Prostate gland (tissue), 2 donors: Measurements from ENCODE around the gene AFAP1. TPM values are rescaled to one million over a fixed set of nuclear protein-coding genes. Genes with fewer than 3 reads are reported as not detected.
A peak's percentile ranks its signal among the peaks of the same experiment; 100 is the strongest.

ENCODE experiments used
- DNase-seq: peaks from one replicate; pipeline ENCODE4 v3.0.0-alpha.2; 2019; ENCODE audit warnings: low spot score
- H3K27ac ChIP-seq, 2 donors: fragments of 200-600 bp; sonication (generic); 2 replicates each; pipeline ENCODE4 v1.5.1; 2017 to 2019
- H3K27me3 ChIP-seq: fragments of 200-600 bp; sonication (generic); replicated peaks from 2 replicates; pipeline ENCODE4 v1.5.1; 2019; ENCODE audit not compliant: insufficient read depth
- H3K36me3 ChIP-seq, 2 donors: fragments of 200-600 bp; sonication (generic); 1 replicate in 1 of 2; 2 replicates in 1 of 2; pipeline versions ENCODE4 v1.5.1 to v1.8.1; 2017 to 2019
- H3K4me1 ChIP-seq: fragments of 200-600 bp; sonication (generic); replicated peaks from 2 replicates; pipeline ENCODE4 v1.5.1; 2019
- H3K4me3 ChIP-seq, 2 donors: fragments of 200-600 bp; sonication (generic); 2 replicates each; pipeline ENCODE4 v1.5.1; 2017 to 2019
- H3K9me3 ChIP-seq: fragments of 200-600 bp; sonication (generic); 2 replicates; pipeline ENCODE4 v1.5.1; 2017
- POLR2A ChIP-seq: fragments of 450-650 bp; IDR thresholded peaks from one replicate; pipeline ENCODE4 v1.6.1; 2016; ENCODE audit warnings: antibody characterized with exemption, mild to moderate bottlenecking
- POLR2AphosphoS5 ChIP-seq: sonication (generic); formaldehyde crosslinking; IDR thresholded peaks from one replicate; pipeline ENCODE4 v1.6.1; 2017; ENCODE audit warnings: antibody characterized with exemption
- WGBS: methylation state at CpG from one replicate; pipeline ENCODE4 v1.1.5; 2018; 5-methylcytosine and 5-hydroxymethylcytosine counted together
- intact Hi-C: fragments of 100-400 bp; cut with DNase I; formaldehyde crosslinking; loops from one replicate; pipeline ENCODE4 v1.14.2; 2022
- total RNA-seq, 2 donors: library from RNA; depleted of rRNA; stranded (reverse); fragments of >200 nt; gene quantifications; one replicate each; pipeline ENCODE4 v1.1.0, GENCODE V29; 2016
- TF ChIP-seq, protein P1 (sequence below), 4 experiments: fragments of 200-600 bp in 2 of 4; fragments of 450-650 bp in 2 of 4; sonication (generic) in 2 of 4; IDR thresholded peaks; 1 replicate in 3 of 4; 2 replicates in 1 of 4; pipeline ENCODE4 v1.5.1; 2016 to 2019; ENCODE audit warnings: antibody characterized with exemption in 4 of 4, mild to moderate bottlenecking in 2 of 4, moderate library complexity in 2 of 4

Gene AFAP1
- total RNA-seq, 2 donors from 2014 or later, result 17.5 to 19.8 TPM

DNA sequence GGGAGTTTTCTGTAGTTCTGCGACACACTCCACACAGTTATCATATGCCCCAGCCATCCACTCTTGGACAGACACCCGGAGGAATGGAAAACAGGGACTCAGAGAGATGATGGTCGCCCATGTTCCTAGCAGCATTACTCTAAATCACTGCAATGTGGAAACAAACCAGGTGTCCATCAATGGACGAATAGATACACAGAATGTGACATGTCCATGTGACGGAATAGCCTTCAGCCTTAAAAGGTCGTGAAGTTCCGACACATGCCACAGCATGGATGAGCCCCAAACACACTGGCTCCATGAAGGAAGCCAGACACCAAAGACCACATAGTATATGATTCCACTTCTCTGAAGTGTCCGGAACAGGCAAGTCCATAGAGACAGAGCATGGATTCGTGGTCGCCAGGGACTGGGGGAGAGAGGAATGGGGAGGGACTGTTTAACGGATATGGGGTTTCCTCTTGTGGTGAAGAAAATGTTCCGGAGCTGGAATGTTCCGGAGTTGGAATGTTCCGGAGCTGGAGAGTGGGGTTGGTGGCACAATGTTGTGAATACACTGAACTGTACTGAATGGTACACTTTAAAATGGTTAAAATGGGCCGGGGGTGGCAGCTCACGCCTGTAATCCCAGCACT is 28.7 kb upstream of the AFAP1 start:
- H3K27ac ChIP-seq, result no peak overlapping the region
- no peak for DNase-seq
- H3K27me3 ChIP-seq, result no peaks in the 10 kb centered on the region
- H3K9me3 ChIP-seq, result no peaks in the 10 kb centered on the region
- no peak overlapping the region for H3K4me3 ChIP-seq
- H3K36me3 ChIP-seq, result no peaks in the 10 kb centered on the region
- TF ChIP-seq, protein P1, sequence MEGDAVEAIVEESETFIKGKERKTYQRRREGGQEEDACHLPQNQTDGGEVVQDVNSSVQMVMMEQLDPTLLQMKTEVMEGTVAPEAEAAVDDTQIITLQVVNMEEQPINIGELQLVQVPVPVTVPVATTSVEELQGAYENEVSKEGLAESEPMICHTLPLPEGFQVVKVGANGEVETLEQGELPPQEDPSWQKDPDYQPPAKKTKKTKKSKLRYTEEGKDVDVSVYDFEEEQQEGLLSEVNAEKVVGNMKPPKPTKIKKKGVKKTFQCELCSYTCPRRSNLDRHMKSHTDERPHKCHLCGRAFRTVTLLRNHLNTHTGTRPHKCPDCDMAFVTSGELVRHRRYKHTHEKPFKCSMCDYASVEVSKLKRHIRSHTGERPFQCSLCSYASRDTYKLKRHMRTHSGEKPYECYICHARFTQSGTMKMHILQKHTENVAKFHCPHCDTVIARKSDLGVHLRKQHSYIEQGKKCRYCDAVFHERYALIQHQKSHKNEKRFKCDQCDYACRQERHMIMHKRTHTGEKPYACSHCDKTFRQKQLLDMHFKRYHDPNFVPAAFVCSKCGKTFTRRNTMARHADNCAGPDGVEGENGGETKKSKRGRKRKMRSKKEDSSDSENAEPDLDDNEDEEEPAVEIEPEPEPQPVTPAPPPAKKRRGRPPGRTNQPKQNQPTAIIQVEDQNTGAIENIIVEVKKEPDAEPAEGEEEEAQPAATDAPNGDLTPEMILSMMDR (IDR thresholded peaks at IDR 0.05), result no peak
- TF ChIP-seq POLR2AphosphoS5, result no peak
- no peak for TF ChIP-seq POLR2A
- peaks cover 8% of the 10 kb centered on the region for H3K4me1 ChIP-seq
- intact Hi-C loops, result no loop called here
- 82% methylated on average over 16 of the region's 16 CpGs for WGBS

DNA sequence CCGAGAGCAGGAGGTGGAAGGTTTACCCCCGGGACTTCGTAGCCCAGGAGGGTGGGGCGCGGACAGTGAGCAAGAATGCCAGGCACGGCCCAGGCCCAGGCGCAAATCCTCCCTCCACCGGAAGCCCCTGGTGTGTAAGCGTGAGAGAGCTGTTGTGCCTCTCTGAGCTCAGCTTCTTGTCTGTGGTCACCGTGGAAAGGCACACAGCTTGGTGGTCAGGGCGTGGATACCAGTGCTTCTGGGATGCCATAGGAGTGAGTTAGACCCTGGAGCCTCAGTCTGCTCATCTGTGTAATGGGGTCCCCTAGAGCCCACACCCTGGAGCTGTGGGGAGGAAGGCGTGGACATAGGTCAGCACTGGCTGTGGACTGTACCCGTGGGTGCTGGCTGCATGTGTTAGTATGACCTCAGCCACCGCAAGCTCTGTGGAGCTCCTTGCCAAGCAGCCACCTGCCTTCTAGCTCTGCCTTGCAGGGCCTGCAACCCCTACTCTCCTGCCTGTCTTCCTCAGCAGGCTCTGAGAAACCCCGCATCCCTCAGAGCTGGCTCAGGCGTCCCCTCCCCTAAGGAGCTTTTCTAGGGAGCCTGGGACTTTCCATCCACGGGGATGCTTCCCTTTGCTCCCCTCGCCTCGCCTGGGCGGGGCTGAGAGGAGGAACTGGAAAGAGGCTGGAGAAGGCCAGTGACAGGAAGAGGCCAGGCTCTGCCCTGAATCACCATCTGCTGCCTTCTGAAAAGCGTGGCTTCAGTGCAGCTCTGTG is 28.0 kb upstream of the AFAP1 start:
- H3K4me1 ChIP-seq, result peaks cover 8% of the 10 kb centered on the region
- WGBS, result 70% methylated on average over 21 of the region's 21 CpGs
- no peak for DNase-seq
- no peaks in the 10 kb centered on the region for H3K27me3 ChIP-seq
- H3K9me3 ChIP-seq, result no peaks in the 10 kb centered on the region
- H3K27ac ChIP-seq, result no peak overlapping the region
- intact Hi-C loops, result no loop called here
- no peak overlapping the region for H3K4me3 ChIP-seq
- no peak for TF ChIP-seq POLR2A
- no peaks in the 10 kb centered on the region for H3K36me3 ChIP-seq

DNA sequence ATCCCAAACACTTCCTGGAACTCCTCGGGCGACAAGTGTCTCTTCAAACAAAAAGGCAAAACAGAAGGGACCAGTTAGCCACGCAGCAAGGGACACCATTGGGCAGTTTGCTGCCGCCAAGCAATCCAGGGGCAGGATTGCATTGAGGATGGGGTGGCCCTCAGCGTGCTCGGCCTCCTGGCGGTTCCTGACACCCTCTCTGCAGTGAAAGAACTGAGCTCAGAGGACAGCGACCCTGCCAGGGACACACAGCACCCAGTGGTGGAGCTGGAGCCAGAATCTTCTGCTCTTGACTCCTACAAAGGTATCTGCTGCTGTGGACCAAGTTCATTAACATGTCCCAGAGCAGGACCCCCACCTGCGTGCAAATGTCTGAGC is 27.4 kb upstream of the AFAP1 start:
- Histone ChIP-seq H3K27me3 (no peaks in the 10 kb centered on the region), H3K36me3 (no peaks in the 10 kb centered on the region), H3K9me3 (no peaks in the 10 kb centered on the region), H3K4me3 (no peak overlapping the region), H3K4me1 (peaks cover 3% of the 10 kb centered on the region), H3K27ac (no peak overlapping the region)
- DNase-seq, result no peak
- 82% methylated on average over 9 of the region's 9 CpGs for WGBS
- intact Hi-C loops, result no loop called here
- TF ChIP-seq POLR2AphosphoS5, result no peak
- TF ChIP-seq, protein P1 (IDR thresholded peaks at IDR 0.05), result no peak
- no peak for TF ChIP-seq POLR2A

DNA sequence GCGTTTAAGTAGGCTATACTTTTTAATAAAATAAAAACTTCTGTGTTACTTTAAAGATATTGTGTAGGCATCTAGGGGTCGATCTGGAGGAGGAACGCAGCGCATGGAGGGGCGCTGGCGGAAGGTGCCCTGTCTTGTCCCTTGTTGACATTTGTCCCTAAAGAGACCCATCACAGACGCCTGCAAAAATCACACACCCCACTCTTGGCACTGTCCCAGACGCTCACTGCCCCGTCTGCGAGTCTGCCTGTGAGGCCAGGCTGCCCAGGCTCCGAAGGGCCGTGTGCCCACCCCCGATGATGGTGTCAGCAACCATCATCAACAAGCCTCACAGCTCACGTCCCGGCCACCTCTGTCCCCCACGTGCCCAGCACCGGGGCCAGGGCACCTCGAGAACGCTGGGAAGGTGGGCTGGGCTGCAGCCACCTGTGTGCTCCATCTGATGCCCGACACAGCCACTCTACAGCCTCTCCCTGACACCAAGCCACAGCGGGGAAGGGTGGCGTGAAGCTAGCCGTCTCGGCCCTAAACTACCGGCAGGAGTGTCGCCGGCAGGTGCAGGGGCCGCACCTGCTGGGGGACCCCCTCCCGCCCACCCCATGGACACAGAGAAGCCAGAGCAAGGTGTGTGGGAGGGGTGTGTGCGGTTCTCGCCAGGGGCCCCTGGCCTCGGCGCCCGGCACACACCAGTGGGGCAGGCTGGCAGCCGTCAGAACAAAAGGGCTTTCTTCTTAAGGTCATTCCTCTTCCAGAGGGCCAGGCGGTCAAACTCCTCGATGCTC is 26.8 kb upstream of the AFAP1 start:
- H3K36me3 ChIP-seq, result no peaks in the 10 kb centered on the region
- intact Hi-C loops, result no loop called here
- no peak overlapping the region for H3K27ac ChIP-seq
- H3K4me1 ChIP-seq, result peaks cover 3% of the 10 kb centered on the region
- no peak for DNase-seq
- no peak overlapping the region for H3K4me3 ChIP-seq
- 79% methylated on average over 34 of the region's 37 CpGs for WGBS
- H3K27me3 ChIP-seq, result no peaks in the 10 kb centered on the region
- H3K9me3 ChIP-seq, result no peaks in the 10 kb centered on the region
- no peak for TF ChIP-seq POLR2A
- TF ChIP-seq POLR2AphosphoS5, result no peak

DNA sequence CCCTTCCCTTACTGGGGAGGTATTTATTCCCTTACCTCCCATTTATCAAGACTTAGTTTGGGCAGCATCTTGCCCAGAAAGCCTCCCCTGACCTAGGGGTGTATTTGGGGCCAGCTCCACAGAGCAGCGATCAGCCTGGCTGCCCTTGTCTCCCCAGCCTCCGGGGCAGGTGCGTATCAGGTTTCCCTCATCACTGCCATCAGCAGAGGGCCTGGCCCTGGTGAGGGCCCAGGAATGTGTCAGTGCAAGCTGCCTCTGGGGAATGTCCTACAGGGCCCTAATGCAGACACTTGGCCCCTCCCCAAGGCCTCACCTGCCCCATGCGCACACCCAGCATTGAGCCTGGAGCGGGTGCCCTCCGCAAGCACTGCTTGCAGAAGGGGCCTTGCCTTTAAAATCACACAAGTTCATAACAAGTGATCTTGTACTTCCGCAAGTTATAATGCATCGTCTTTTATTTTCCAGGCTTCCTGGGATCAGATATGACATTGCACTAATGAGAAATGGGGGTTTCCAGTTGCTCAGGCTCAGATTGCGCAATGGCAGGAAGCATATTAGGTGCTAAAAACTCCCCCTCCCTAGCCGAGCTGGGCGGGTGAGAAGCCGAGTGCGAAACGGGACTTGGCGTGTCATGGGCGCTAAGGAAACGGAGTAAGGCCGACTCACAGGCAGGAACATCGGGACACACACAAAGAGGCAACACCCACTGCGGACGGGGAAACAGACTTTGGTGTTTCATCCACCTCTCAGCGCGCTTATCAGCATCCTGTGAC is 25.4 kb upstream of the AFAP1 start:
- TF ChIP-seq POLR2AphosphoS5 (peak; percentile 77), POLR2A (no peak)
- TF ChIP-seq, protein P1 (IDR thresholded peaks at IDR 0.05), result no peak
- peaks cover 7% of the 10 kb centered on the region for H3K4me1 ChIP-seq
- DNase-seq, result peak; percentile 68
- no peaks in the 10 kb centered on the region for H3K36me3 ChIP-seq
- H3K27me3 ChIP-seq, result no peaks in the 10 kb centered on the region
- intact Hi-C loops, result no loop called here
- peak overlapping the region; percentile 38 to 49 for H3K27ac ChIP-seq
- no peak overlapping the region for H3K4me3 ChIP-seq
- WGBS, result 48% methylated on average over 23 of the region's 23 CpGs
- H3K9me3 ChIP-seq, result no peaks in the 10 kb centered on the region
